Fibroblast of mammary gland (primary cell): Measurements from ENCODE around the gene CHTOP.

Experiments used
- DNase-seq: peaks from one replicate; pipeline ENCODE4 v3.0.0-alpha.2; 2010; ENCODE audit warnings: low read depth
- H3K4me3 ChIP-seq: 2 replicates; pipeline ENCODE4 v1.5.1; 2011; ENCODE audit warnings: low read depth, mild to moderate bottlenecking, low read length, moderate library complexity; ENCODE audit not compliant: control insufficient read depth
- TF ChIP-seq, protein P1 (sequence below): conservative IDR thresholded peaks from 2 replicates; pipeline ENCODE4 v1.5.1; 2011; ENCODE audit warnings: low read depth, low read length, inconsistent platforms; ENCODE audit not compliant: control insufficient read depth, insufficient read depth

CHTOP gene

DNA sequence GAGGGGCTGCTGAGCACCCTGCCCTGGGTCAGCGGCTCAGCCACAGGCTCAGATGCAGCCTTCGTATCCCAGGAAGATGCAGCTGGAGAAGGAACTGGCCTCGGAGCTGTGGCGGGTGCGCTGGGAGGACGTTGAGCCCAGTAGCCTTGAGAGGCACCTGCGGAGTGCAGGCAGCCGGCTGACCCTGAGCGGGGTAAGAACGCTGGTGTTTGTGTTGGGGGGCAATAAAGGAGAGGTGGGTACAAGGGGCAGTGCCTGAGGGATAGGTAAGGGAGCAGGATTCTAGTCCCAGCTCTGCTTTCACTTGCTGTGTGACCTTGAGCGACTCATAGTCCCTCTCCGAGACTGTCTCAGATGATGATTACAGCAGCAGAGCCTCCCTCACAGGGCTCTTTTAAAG, 51.0 kb downstream of the CHTOP start:
- no peak for DNase-seq
- TF ChIP-seq, protein P1, sequence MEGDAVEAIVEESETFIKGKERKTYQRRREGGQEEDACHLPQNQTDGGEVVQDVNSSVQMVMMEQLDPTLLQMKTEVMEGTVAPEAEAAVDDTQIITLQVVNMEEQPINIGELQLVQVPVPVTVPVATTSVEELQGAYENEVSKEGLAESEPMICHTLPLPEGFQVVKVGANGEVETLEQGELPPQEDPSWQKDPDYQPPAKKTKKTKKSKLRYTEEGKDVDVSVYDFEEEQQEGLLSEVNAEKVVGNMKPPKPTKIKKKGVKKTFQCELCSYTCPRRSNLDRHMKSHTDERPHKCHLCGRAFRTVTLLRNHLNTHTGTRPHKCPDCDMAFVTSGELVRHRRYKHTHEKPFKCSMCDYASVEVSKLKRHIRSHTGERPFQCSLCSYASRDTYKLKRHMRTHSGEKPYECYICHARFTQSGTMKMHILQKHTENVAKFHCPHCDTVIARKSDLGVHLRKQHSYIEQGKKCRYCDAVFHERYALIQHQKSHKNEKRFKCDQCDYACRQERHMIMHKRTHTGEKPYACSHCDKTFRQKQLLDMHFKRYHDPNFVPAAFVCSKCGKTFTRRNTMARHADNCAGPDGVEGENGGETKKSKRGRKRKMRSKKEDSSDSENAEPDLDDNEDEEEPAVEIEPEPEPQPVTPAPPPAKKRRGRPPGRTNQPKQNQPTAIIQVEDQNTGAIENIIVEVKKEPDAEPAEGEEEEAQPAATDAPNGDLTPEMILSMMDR, result no peak
- H3K4me3 ChIP-seq, result no peak overlapping the region

- no peak for DNase-seq
- H3K4me3 ChIP-seq, result no peak overlapping the region
- TF ChIP-seq, protein P1, result no peak
These were observed 51.9 kb downstream of the CHTOP start for GRCh38 chr1:153685544-153686340.

- DNase-seq, result no peak
- TF ChIP-seq, protein P1, result no peak
- H3K4me3 ChIP-seq, result no peak overlapping the region
These were observed 53.7 kb downstream of the CHTOP start for GRCh38 chr1:153687346-153688125.

- TF ChIP-seq, protein P1, result no peak
- DNase-seq, result no peak
- no peak overlapping the region for H3K4me3 ChIP-seq
These were observed 54.4 kb downstream of the CHTOP start for GRCh38 chr1:153688276-153688675.

DNA sequence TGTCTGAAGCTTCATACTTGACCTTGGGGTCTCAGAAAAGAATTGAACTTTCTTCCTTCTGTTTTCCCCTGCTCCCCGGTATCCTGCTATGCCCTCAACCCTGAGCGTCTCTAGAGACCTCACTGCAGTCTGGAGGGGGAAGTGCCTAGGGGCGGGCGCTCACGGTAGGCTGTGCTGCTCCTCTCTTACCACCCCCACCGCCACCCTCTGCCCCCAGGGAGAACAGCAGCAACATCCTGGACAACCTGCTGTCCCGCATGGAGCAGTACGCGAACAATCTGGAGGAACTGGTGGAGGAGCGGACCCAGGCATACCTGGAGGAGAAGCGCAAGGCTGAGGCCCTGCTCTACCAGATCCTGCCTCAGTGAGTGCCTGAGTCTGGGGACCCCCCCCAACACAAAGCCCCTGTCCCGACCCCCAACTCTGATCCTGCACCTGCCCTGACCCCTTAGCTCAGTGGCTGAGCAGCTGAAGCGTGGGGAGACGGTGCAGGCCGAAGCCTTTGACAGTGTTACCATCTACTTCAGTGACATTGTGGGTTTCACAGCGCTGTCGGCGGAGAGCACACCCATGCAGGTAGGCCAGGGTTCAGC, 55.0 kb downstream of the CHTOP start:
- DNase-seq, result no peak
- TF ChIP-seq, protein P1, result no peak
- H3K4me3 ChIP-seq, result no peak overlapping the region

DNA sequence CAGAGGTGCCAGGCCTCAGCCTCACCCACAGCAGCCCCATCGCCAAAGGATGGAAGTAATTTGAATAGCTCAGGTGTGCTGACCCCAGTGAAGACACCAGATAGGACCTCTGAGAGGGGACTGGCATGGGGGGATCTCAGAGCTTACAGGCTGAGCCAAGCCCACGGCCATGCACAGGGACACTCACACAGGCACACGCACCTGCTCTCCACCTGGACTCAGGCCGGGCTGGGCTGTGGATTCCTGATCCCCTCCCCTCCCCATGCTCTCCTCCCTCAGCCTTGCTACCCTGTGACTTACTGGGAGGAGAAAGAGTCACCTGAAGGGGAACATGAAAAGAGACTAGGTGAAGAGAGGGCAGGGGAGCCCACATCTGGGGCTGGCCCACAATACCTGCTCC, 59.6 kb downstream of the CHTOP start:
- H3K4me3 ChIP-seq, result no peak overlapping the region
- no peak for DNase-seq
- TF ChIP-seq, protein P1, result no peak
